Right lobe of liver (tissue), 6 donors: ENCODE data around the gene UBE2V1. TPM values are rescaled to one million over a fixed set of nuclear protein-coding genes. Genes with fewer than 3 reads are reported as not detected.

Experiments
- ATAC-seq, 4 donors: fragments of 200-7000 bp; cut with Tn5 transposase; one replicate each; pipeline ENCODE4 v1.9.1; 2020; ENCODE audit warnings: mild to moderate bottlenecking in 4 of 4, moderate library complexity in 4 of 4
- DNase-seq, 3 donors: peaks; one replicate each; pipeline ENCODE4 v3.0.0-alpha.2; 2020
- H3K27ac ChIP-seq, 3 donors: fragments of 200-600 bp; one replicate each; pipeline ENCODE4 v1.8.0; 2022
- H3K27me3 ChIP-seq, 2 donors: fragments of 200-600 bp; one replicate each; pipeline ENCODE4 v1.8.0; 2022
- H3K36me3 ChIP-seq, 4 donors: fragments of 200-600 bp; sonication (generic) in 1 of 4; one replicate each; pipeline versions ENCODE4 v1.5.1 to v1.8.0; 2017 to 2022; ENCODE audit warnings: control low read depth in 1 of 4
- H3K4me1 ChIP-seq, 4 donors: fragments of 200-600 bp; sonication (generic) in 1 of 4; one replicate each; pipeline versions ENCODE4 v1.5.1 to v1.8.0; 2017 to 2022; ENCODE audit warnings: control low read depth in 1 of 4
- H3K4me3 ChIP-seq, 3 donors: fragments of 200-600 bp; one replicate each; pipeline ENCODE4 v1.8.0; 2022
- H3K9me3 ChIP-seq, 4 donors: fragments of 200-600 bp; sonication (generic) in 1 of 4; one replicate each; pipeline versions ENCODE4 v1.5.1 to v1.8.0; 2017 to 2022; ENCODE audit warnings: control low read depth in 1 of 4
- CTCF ChIP-seq, 4 donors: fragments of 200-600 bp in 3 of 4; fragments of 450-650 bp in 1 of 4; IDR thresholded peaks; one replicate each; pipeline versions ENCODE4 v1.5.1 to v1.8.0; 2016 to 2022; ENCODE audit warnings: antibody characterized with exemption in 4 of 4, mild to moderate bottlenecking in 2 of 4
- POLR2A ChIP-seq: fragments of 450-650 bp; IDR thresholded peaks from one replicate; pipeline ENCODE4 v1.6.1; 2017; ENCODE audit warnings: antibody characterized with exemption, mild to moderate bottlenecking
- WGBS: methylation state at CpG from one replicate; pipeline ENCODE4 v1.1.6; 2018; ENCODE audit warnings: low coverage, low lambda C conversion rate; ENCODE audit not compliant: insufficient coverage; ENCODE audit errors: missing lambda C conversion rate; 5-methylcytosine and 5-hydroxymethylcytosine counted together
- intact Hi-C, 2 donors: fragments of 100-400 bp; cut with DNase I; formaldehyde crosslinking; loops; one replicate each; pipeline versions ENCODE4 v1.11.2 to v1.14.1; 2022
- total RNA-seq, 6 experiments: library from RNA; depleted of rRNA in 2 of 6; stranded (reverse); fragments of >200 nt in 2 of 6; fragmentation: NEBNext Ultra II Directional in 3 of 6; extraction: Animal tissue kit (Norgen Biotek cat#: 25700) in 3 of 6; gene quantifications; one replicate each; pipeline versions ENCODE4 v1.1.0 to v1.2.4, GENCODE V29; 2016 to 2023
- donor health status: DM: no; HTN: yes; CAD: no.
- donor health status: DM: no; HTN: no; CAD: no.
- donor health status: DM: no; HTN: no; CAD: no.
- donor health status: DM: no; HTN: yes; CAD: no.
- donor health status: DM: no; HTN: yes; CAD: no.

UBE2V1 gene
- total RNA-seq, 6 experiments from 2014 or later = 38.2 to 49.4 (median 44.3) TPM

- Histone ChIP-seq H3K36me3 (peaks cover 0 to 6% (median 1%) of the 10 kb centered on the region in 4 donors), H3K27ac (no peak overlapping the region), H3K27me3 (no peaks in the 10 kb centered on the region), H3K4me1 (peaks cover 0 to 3% (median 0%) of the 10 kb centered on the region in 4 donors), H3K4me3 (no peak overlapping the region), H3K9me3 (no peaks in the 10 kb centered on the region)
- intact Hi-C loops = no loop called here
- TF ChIP-seq POLR2A = no peak
- no peak for TF ChIP-seq CTCF (IDR thresholded peaks at IDR 0.05)
- ATAC-seq (no peak), DNase-seq (no peak)
- no CpG with 5 or more reads among the region's 2 CpGs for WGBS
Observed at GRCh38 chr20:50089787-50090177, 23.2 kb downstream of the UBE2V1 start.

- peaks cover 0 to 2% (median under 1%) of the 10 kb centered on the region in 4 donors for H3K36me3 ChIP-seq
- no peak for TF ChIP-seq CTCF (IDR thresholded peaks at IDR 0.05)
- no peak for TF ChIP-seq POLR2A
- H3K4me1 ChIP-seq = peaks cover 0 to 3% (median 0%) of the 10 kb centered on the region in 4 donors
- DNase-seq = peak in 1 of 3 donors; percentile 31
- H3K4me3 ChIP-seq = no peak overlapping the region
- ATAC-seq = no peak
- H3K27me3 ChIP-seq = no peaks in the 10 kb centered on the region
- WGBS = 85% methylated on average over 5 of the region's 5 CpGs
- H3K27ac ChIP-seq = no peak overlapping the region
- intact Hi-C loops = no loop called here
- no peaks in the 10 kb centered on the region for H3K9me3 ChIP-seq
Observed at GRCh38 chr20:50089140-50089786, 23.7 kb downstream of the UBE2V1 start.

DNA sequence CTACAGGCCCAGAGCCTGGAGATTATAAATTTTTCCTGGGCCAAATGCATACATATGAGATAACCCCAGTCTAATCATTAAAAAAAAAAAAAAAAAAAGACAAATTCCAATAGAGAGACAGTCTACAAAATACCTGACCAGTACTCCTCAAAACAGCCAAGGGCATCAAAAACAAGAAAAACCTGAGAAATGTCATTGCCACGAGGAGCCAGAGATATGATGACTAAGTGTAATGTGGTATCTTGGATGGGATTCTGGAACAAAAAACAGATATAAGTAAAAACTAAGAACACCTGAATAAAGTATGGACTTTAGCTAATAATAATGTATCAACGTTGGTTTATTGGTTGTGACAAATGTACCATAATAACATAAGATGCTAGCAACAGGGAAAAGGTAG, 24.9 kb downstream of the UBE2V1 start:
- Histone ChIP-seq H3K9me3 (no peaks in the 10 kb centered on the region), H3K27ac (no peak overlapping the region), H3K36me3 (peaks cover 0 to 2% (median 0%) of the 10 kb centered on the region in 4 donors), H3K27me3 (no peaks in the 10 kb centered on the region), H3K4me3 (no peak overlapping the region), H3K4me1 (peaks cover 0 to 3% (median 0%) of the 10 kb centered on the region in 4 donors)
- ATAC-seq = no peak
- intact Hi-C loops = no loop called here
- DNase-seq = no peak
- TF ChIP-seq POLR2A (no peak), CTCF (IDR thresholded peaks at IDR 0.05) (no peak)
- 55% methylated on average over 2 of the region's 2 CpGs for WGBS

GRCh38 chr20:50085481-50086365, 27.2 kb downstream of the UBE2V1 start:
- H3K4me3 ChIP-seq = peak overlapping the region in 1 of 3 donors; percentile 26

More at GRCh38 chr20:50085481-50086365, 27.2 kb downstream of the UBE2V1 start:
- intact Hi-C loops = no loop called here
- ATAC-seq (peak; percentile 79 to 87 (median 83)), DNase-seq (peak in 2 of 3 donors; percentile 38 to 46)
- peaks cover 0 to 5% (median 2%) of the 10 kb centered on the region in 4 donors for H3K36me3 ChIP-seq
- TF ChIP-seq CTCF (IDR thresholded peaks at IDR 0.05) (peak; percentile 69 to 78 (median 75)), POLR2A (no peak)
- H3K27ac ChIP-seq = peak overlapping the region in 2 of 3 donors; percentile 4 to 42
- no peaks in the 10 kb centered on the region for H3K9me3 ChIP-seq
- H3K27me3 ChIP-seq = no peaks in the 10 kb centered on the region
- WGBS = 7% methylated on average over 9 of the region's 10 CpGs
- H3K4me1 ChIP-seq = peaks cover 0 to 3% (median 0%) of the 10 kb centered on the region in 4 donors
